ENCODE results near the gene EPHX1.
"Not testable (repeated sequence)": the region's sequence is repeated elsewhere in the genome, so short reads cannot be mapped to it uniquely, and the experiment has no call there.

DNA sequence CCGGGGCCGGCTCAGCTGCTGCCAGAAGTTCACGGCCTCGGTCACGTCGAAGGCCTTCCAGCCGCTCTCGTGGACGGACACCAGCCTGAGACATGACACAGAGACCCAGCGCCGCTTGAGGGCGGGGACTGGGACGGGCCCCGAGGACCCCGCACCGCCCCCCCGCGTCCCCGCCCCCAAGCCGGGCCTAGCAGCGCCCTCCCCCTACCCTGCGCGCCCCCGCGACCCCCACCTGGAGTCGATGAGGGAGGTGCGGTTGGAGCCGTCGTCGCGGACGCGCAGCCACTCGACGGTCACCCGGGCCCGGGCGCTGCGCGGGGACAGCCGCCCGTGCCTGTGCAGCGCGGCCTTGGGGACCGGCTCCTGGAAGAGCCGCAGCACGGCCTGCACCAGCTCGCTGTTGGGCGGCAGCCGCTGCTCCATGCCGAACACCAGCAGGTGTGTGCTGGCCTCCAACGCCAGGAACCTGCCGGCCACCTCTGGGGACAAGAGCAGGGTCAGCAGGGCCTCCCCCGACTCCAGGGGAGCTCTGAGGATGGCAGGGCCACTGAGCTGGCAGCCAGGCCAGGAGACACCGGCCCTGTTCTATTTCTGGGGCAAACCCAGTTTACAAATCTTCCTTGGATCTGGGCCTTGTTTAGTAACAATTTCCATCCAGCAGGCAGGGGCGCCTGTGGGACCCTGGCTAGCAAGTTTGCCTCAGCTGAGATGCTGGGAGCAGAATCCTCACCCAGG, 77.8 kb downstream of the EPHX1 start:
- TF ChIP-seq POLR2A, EP300 (IDR thresholded peaks at IDR 0.05): not testable (repeated sequence)

All from ovary (tissue), 1 donor.